Placental epithelial cell (primary cell): ENCODE data around the gene TCEAL9. TPM values are rescaled to one million over a fixed set of nuclear protein-coding genes. Genes with fewer than 3 reads are reported as not detected.

Experiments
- small RNA-seq: library from RNA; depleted of rRNA; stranded (forward); fragments of <200 nt; gene quantifications from one replicate; pipeline ENCODE3, GENCODE V24; 2012
- total RNA-seq: library from RNA; depleted of rRNA; stranded (reverse); fragments of >200 nt; gene quantifications from 2 replicates; pipeline ENCODE4 v1.2.3, GENCODE V29; 2012

The TCEAL9 gene, protein sequence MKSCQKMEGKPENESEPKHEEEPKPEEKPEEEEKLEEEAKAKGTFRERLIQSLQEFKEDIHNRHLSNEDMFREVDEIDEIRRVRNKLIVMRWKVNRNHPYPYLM
- total RNA-seq = 37.8 and 71.1 TPM in 2 replicates

GRCh38 chrX:103356130-103356798 lies at the start of gene TCEAL9:
TCEAL9 (plus strand) TSS chrX:103356506; CDS start chrX:103357685, 1,179 bp downstream.

GRCh38 chrX:103310555-103311398 lies 45.5 kb upstream of the TCEAL9 start, which contains the start of gene BEX2:
BEX2 (minus strand) TSS chrX:103310990; CDS start chrX:103309976, 1,014 bp downstream.

GRCh38 chrX:103329991-103330390 lies 26.3 kb upstream of the TCEAL9 start, which contains the start of gene TCEAL7:
TCEAL7 (plus strand) TSS chrX:103330239; CDS start chrX:103331404, 1,165 bp downstream.

DNA sequence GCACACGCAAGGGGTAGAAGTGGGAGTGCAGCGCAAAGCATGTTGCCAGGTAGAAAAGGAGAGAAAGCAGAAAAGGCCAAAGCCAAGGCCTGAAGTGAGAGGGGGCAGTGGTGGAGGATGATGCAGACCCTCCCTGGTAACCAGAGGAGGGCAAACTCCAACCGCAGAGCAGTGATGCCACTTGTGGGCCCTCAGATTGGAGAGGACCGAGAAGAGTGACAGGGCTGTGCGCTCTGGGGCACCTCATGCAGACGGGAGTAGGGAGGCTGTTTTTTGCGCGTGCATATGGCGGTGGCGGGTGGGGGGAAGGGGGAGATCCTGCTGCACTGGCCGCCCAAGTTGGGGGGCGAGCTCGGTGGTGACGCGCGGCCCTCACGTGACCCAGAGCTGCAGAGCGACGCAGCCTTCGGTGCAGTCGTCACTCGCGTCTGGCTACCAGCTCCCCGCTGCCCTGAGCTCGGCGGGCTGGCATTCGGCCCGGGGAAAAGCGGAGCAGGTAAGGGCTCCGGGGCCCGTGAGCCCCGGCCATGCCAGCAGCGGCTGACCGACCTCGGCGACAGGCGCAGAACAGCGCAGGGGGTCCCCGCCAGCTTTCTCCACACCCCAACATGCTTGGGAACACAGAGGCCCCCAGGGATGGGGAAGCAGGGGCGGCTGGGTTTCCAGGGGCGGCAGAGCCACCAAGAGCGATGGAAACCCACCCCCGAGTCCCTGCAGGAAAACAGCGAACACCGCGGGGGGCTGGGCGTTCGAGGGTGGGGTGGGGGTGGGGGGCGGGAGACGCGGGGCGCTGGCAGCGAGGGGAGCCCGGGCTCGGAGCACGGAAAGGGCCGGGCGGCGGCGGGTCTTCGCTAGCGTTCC lies 20.0 kb downstream of the TCEAL9 start, which contains the start of gene BEX3:
Gene BEX3, plus strand, starts transcription at position 421 of the 861 bp plus-strand sequence. CDS start 984 bp downstream, outside the sequence.

Small RNAs within 50 kb of the gene (small RNA-seq; reads per million reads assigned to genes)
- not detected for gene Z92846.1

Other genes with a start within 250 kb of the TCEAL9 start
- gene BEX4, start 141.4 kb upstream of the TCEAL9 start, total RNA-seq = 18.7 and 22.8 TPM in 2 replicates
- gene TCEAL8, start 101.4 kb upstream of the TCEAL9 start, total RNA-seq = 126 and 214 TPM in 2 replicates
- not detected in 2 replicates for gene TCEAL5, start 79.8 kb upstream of the TCEAL9 start, total RNA-seq
- 2.1 and 6.7 TPM in 2 replicates for gene BEX2, start 45.5 kb upstream of the TCEAL9 start, total RNA-seq
- gene TCEAL7, start 26.3 kb upstream of the TCEAL9 start, total RNA-seq = 2.1 and 10.6 TPM in 2 replicates
- 56.1 and 146 TPM in 2 replicates for gene BEX3, start 20.0 kb downstream of the TCEAL9 start, total RNA-seq
- 0.65 and 2.7 TPM in 2 replicates for gene RAB40A, start 163.0 kb downstream of the TCEAL9 start, total RNA-seq
- gene TCEAL4, start 229.0 kb downstream of the TCEAL9 start, total RNA-seq = 63.4 and 352 TPM in 2 replicates